ENCODE data around the gene SEMA3A.

DNA sequence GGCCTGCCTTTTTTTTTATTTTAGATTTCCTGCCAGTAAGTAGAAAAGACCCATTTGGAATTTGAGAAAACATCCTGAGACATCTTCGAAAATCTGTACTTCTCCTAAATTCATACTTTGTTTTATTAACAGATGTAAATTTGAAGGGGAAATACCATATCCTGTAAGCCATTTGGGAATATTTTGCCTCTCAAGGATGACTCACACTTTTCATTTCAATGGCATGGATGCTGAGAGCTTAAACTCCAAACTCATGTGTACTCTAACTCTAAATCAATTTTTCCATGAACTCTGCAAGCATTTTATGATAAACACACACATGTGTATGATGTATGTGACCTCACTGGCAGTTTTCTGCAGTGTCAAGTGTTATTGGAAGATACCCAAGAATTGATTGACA lies 89.0 kb downstream of the SEMA3A start:
- no peak for TF ChIP-seq WIZ (CRISPR knock-in tag; IDR thresholded peaks at IDR 0.05)
- TF ChIP-seq, protein P1, sequence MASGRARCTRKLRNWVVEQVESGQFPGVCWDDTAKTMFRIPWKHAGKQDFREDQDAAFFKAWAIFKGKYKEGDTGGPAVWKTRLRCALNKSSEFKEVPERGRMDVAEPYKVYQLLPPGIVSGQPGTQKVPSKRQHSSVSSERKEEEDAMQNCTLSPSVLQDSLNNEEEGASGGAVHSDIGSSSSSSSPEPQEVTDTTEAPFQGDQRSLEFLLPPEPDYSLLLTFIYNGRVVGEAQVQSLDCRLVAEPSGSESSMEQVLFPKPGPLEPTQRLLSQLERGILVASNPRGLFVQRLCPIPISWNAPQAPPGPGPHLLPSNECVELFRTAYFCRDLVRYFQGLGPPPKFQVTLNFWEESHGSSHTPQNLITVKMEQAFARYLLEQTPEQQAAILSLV (CRISPR knock-in tag; IDR thresholded peaks at IDR 0.05; ENCODE audit: borderline replicate concordance), result no peak
- TF ChIP-seq ZBTB1 (CRISPR knock-in tag; IDR thresholded peaks at IDR 0.05; ENCODE audit: borderline replicate concordance), result no peak
- TF ChIP-seq, protein P2, sequence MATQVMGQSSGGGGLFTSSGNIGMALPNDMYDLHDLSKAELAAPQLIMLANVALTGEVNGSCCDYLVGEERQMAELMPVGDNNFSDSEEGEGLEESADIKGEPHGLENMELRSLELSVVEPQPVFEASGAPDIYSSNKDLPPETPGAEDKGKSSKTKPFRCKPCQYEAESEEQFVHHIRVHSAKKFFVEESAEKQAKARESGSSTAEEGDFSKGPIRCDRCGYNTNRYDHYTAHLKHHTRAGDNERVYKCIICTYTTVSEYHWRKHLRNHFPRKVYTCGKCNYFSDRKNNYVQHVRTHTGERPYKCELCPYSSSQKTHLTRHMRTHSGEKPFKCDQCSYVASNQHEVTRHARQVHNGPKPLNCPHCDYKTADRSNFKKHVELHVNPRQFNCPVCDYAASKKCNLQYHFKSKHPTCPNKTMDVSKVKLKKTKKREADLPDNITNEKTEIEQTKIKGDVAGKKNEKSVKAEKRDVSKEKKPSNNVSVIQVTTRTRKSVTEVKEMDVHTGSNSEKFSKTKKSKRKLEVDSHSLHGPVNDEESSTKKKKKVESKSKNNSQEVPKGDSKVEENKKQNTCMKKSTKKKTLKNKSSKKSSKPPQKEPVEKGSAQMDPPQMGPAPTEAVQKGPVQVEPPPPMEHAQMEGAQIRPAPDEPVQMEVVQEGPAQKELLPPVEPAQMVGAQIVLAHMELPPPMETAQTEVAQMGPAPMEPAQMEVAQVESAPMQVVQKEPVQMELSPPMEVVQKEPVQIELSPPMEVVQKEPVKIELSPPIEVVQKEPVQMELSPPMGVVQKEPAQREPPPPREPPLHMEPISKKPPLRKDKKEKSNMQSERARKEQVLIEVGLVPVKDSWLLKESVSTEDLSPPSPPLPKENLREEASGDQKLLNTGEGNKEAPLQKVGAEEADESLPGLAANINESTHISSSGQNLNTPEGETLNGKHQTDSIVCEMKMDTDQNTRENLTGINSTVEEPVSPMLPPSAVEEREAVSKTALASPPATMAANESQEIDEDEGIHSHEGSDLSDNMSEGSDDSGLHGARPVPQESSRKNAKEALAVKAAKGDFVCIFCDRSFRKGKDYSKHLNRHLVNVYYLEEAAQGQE (IDR thresholded peaks at IDR 0.05; ENCODE audit: borderline replicate concordance in 1 of 2, low read depth in 1 of 2, low read length in 2 of 2), result no peak
- no peak for TF ChIP-seq SIN3A (IDR thresholded peaks at IDR 0.05; ENCODE audit: borderline replicate concordance, low read depth, low read length)
- TF ChIP-seq ARNT (IDR thresholded peaks at IDR 0.05), result no peak
- no peak for TF ChIP-seq ZZZ3 (CRISPR knock-in tag; IDR thresholded peaks at IDR 0.05; ENCODE audit: borderline replicate concordance)
- TF ChIP-seq, protein P3, sequence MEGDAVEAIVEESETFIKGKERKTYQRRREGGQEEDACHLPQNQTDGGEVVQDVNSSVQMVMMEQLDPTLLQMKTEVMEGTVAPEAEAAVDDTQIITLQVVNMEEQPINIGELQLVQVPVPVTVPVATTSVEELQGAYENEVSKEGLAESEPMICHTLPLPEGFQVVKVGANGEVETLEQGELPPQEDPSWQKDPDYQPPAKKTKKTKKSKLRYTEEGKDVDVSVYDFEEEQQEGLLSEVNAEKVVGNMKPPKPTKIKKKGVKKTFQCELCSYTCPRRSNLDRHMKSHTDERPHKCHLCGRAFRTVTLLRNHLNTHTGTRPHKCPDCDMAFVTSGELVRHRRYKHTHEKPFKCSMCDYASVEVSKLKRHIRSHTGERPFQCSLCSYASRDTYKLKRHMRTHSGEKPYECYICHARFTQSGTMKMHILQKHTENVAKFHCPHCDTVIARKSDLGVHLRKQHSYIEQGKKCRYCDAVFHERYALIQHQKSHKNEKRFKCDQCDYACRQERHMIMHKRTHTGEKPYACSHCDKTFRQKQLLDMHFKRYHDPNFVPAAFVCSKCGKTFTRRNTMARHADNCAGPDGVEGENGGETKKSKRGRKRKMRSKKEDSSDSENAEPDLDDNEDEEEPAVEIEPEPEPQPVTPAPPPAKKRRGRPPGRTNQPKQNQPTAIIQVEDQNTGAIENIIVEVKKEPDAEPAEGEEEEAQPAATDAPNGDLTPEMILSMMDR (CRISPR knock-in tag; IDR thresholded peaks at IDR 0.05), result no peak
- TF ChIP-seq, protein P4, sequence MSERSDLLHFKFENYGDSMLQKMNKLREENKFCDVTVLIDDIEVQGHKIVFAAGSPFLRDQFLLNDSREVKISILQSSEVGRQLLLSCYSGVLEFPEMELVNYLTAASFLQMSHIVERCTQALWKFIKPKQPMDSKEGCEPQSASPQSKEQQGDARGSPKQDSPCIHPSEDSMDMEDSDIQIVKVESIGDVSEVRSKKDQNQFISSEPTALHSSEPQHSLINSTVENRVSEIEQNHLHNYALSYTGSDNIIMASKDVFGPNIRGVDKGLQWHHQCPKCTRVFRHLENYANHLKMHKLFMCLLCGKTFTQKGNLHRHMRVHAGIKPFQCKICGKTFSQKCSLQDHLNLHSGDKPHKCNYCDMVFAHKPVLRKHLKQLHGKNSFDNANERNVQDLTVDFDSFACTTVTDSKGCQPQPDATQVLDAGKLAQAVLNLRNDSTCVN (CRISPR knock-in tag; IDR thresholded peaks at IDR 0.05; ENCODE audit: borderline replicate concordance), result no peak
- TF ChIP-seq CBX1 (IDR thresholded peaks at IDR 0.05; ENCODE audit: low read depth), result no peak
